H1 (cell line): ENCODE data around the gene CASQ2. TPM values are rescaled to one million over a fixed set of nuclear protein-coding genes. Genes with fewer than 3 reads are reported as not detected.

Source experiments
- CTCF ChIA-PET: fragments of 300-600 bp; sonication (Branson Sonifier 250); formaldehyde crosslinking; loops from one replicate; lab custom pipeline; 2021; ENCODE audit not compliant: partially characterized antibody; lab: Charles Lee
- POLR2A ChIA-PET: fragments of 300-600 bp; sonication (Branson Sonifier 250); formaldehyde crosslinking; loops from one replicate; lab custom pipeline; 2021; ENCODE audit warnings: inconsistent platforms; ENCODE audit not compliant: partially characterized antibody; lab: Charles Lee
- DNase-seq, 2 experiments: peaks; one replicate each; pipeline versions ENCODE4 v3.0.0 to v3.0.0-alpha.2; 2010 to 2022; ENCODE audit warnings: low spot score in 2 of 2, low read depth in 1 of 2, mixed read lengths in 1 of 2
- FAIRE-seq: peaks from 2 replicates; lab custom pipeline; 2011; peaks lifted over from hg19 to GRCh38; lab: Jason Lieb, UNC
- H2AFZ ChIP-seq: 2 replicates; pipeline ENCODE4 v1.8.1; 2012; ENCODE audit warnings: low read length, inconsistent platforms
- H2AK5ac ChIP-seq: 2 replicates; pipeline ENCODE4 v1.6.1; 2013; ENCODE audit warnings: low read depth, low read length
- H2BK120ac ChIP-seq: replicated peaks from 2 replicates; pipeline ENCODE3; 2013; ENCODE audit warnings: low read depth, low read length, inconsistent platforms
- H2BK12ac ChIP-seq: 2 replicates; pipeline ENCODE4 v1.6.1; 2013; ENCODE audit warnings: low read depth, low read length
- H2BK15ac ChIP-seq: 2 replicates; pipeline ENCODE4 v1.6.1; 2013; ENCODE audit warnings: low read length
- H2BK20ac ChIP-seq: 2 replicates; pipeline ENCODE4 v1.6.1; 2013; ENCODE audit warnings: low read length
- H2BK5ac ChIP-seq: 2 replicates; pipeline ENCODE4 v1.6.1; 2013; ENCODE audit warnings: low read depth, low read length
- H3K14ac ChIP-seq: 2 replicates; pipeline ENCODE4 v1.6.1; 2013; ENCODE audit warnings: inconsistent platforms; ENCODE audit not compliant: insufficient read length
- H3K18ac ChIP-seq: 2 replicates; pipeline ENCODE4 v1.6.1; 2013; ENCODE audit warnings: low read length; ENCODE audit errors: extremely low read depth
- H3K23ac ChIP-seq: 2 replicates; pipeline ENCODE4 v1.6.1; 2013; ENCODE audit warnings: inconsistent platforms; ENCODE audit not compliant: insufficient read length
- H3K23me2 ChIP-seq: 2 replicates; pipeline ENCODE4 v1.6.1; 2013; ENCODE audit warnings: low read depth, low read length
- H3K27ac ChIP-seq: 2 replicates; pipeline ENCODE4 v1.6.1; 2011; ENCODE audit warnings: low read depth, low read length, inconsistent platforms
- H3K27me3 ChIP-seq, 4 experiments: replicated peaks in 1 of 4; 1 replicate in 1 of 4; 2 replicates in 3 of 4; pipeline versions ENCODE4 v1.6.1 to v1.8.1; 2011 to 2013; ENCODE audit warnings: low read length in 3 of 4, mild to moderate bottlenecking in 3 of 4, inconsistent platforms in 2 of 4, mixed read lengths in 2 of 4, moderate library complexity in 1 of 4; ENCODE audit not compliant: control insufficient read depth in 3 of 4, insufficient read depth in 3 of 4; ENCODE audit errors: extremely low read depth in 1 of 4
- H3K36me3 ChIP-seq, 4 experiments: 2 replicates each; pipeline versions ENCODE4 v1.6.1 to v1.8.1; 2011 to 2013; ENCODE audit warnings: mild to moderate bottlenecking in 4 of 4, low read length in 3 of 4, moderate library complexity in 2 of 4, control low read depth in 1 of 4, inconsistent platforms in 1 of 4; ENCODE audit not compliant: insufficient read depth in 4 of 4, control insufficient read depth in 2 of 4
- H3K4ac ChIP-seq: replicated peaks from 2 replicates; pipeline ENCODE3; 2013; ENCODE audit warnings: low read length, low read depth, mixed read lengths, inconsistent platforms; ENCODE audit not compliant: insufficient read length
- H3K4me1 ChIP-seq, 4 experiments: replicated peaks in 1 of 4; 1 replicate in 1 of 4; 2 replicates in 3 of 4; pipeline versions ENCODE4 v1.6.1 to v1.8.1; 2011 to 2013; ENCODE audit warnings: low read length in 3 of 4, inconsistent platforms in 2 of 4, mixed read lengths in 1 of 4; ENCODE audit not compliant: insufficient read depth in 4 of 4, control insufficient read depth in 3 of 4
- H3K4me2 ChIP-seq, 2 experiments: 2 replicates each; pipeline versions ENCODE4 v1.6.1 to v1.8.1; 2011 to 2013; ENCODE audit warnings: low read depth in 2 of 2, low read length in 2 of 2, control low read depth in 1 of 2, inconsistent platforms in 1 of 2, mild to moderate bottlenecking in 1 of 2; ENCODE audit not compliant: insufficient read depth in 1 of 2
- H3K4me3 ChIP-seq, 4 experiments: fragments of 200-600, 300-600 bp in 1 of 4; sonication (generic), shearing (Covaris generic), sonication (Bioruptor Twin) in 1 of 4; 2 replicates each; pipeline versions ENCODE4 v1.5.1 to v1.8.1; 2011 to 2016; ENCODE audit warnings: low read length in 4 of 4, low read depth in 3 of 4, control low read depth in 2 of 4, inconsistent platforms in 2 of 4, mild to moderate bottlenecking in 2 of 4, mixed read lengths in 1 of 4, moderate library complexity in 1 of 4; ENCODE audit not compliant: insufficient read depth in 2 of 4; ENCODE audit errors: extremely low read depth in 1 of 4
- H3K56ac ChIP-seq: replicated peaks from 2 replicates; pipeline ENCODE3; 2013; ENCODE audit warnings: low read depth, mild to moderate bottlenecking, mixed read lengths, low read length, inconsistent platforms; ENCODE audit not compliant: insufficient read length
- H3K79me1 ChIP-seq: 2 replicates; pipeline ENCODE4 v1.6.1; 2013; ENCODE audit warnings: low read depth, low read length, control low read depth
- H3K79me2 ChIP-seq, 2 experiments: 2 replicates each; pipeline versions ENCODE4 v1.6.1 to v1.8.1; 2012 to 2013; ENCODE audit warnings: low read length in 2 of 2, mild to moderate bottlenecking in 2 of 2, inconsistent platforms in 1 of 2; ENCODE audit not compliant: insufficient read depth in 2 of 2, control insufficient read depth in 1 of 2
- H3K9ac ChIP-seq, 4 experiments: replicated peaks in 1 of 4; 1 replicate in 1 of 4; 2 replicates in 3 of 4; pipeline versions ENCODE4 v1.6.1 to v1.8.1; 2011 to 2013; ENCODE audit warnings: low read depth in 3 of 4, low read length in 3 of 4, control low read depth in 2 of 4, mild to moderate bottlenecking in 2 of 4, moderate library complexity in 2 of 4, inconsistent platforms in 1 of 4; ENCODE audit errors: extremely low read depth in 1 of 4
- H3K9me3 ChIP-seq, 2 experiments: 2 replicates each; pipeline versions ENCODE4 v1.6.1 to v1.8.1; 2012 to 2013; ENCODE audit warnings: mild to moderate bottlenecking in 2 of 2, moderate library complexity in 2 of 2, control low read depth in 1 of 2, inconsistent platforms in 1 of 2, low read depth in 1 of 2, low read length in 1 of 2, mixed read lengths in 1 of 2; ENCODE audit not compliant: insufficient read depth in 2 of 2
- H4K20me1 ChIP-seq, 2 experiments: replicated peaks in 1 of 2; 2 replicates each; pipeline versions ENCODE3 to v1.8.1; 2011 to 2013; ENCODE audit warnings: inconsistent platforms in 2 of 2, low read length in 2 of 2, mild to moderate bottlenecking in 1 of 2; ENCODE audit not compliant: insufficient read depth in 2 of 2, control insufficient read depth in 1 of 2
- H4K5ac ChIP-seq: 2 replicates; pipeline ENCODE4 v1.6.1; 2013; ENCODE audit warnings: low read length, low read depth, mixed read lengths, inconsistent platforms; ENCODE audit not compliant: insufficient read length
- H4K8ac ChIP-seq: 2 replicates; pipeline ENCODE4 v1.8.0; 2013; ENCODE audit warnings: mild to moderate bottlenecking, moderate library complexity, low read length, inconsistent platforms; ENCODE audit not compliant: insufficient read depth; ENCODE audit errors: extremely low read depth
- H4K91ac ChIP-seq: replicated peaks from 2 replicates; pipeline ENCODE3; 2013; ENCODE audit warnings: low read length, mixed read lengths, inconsistent platforms; ENCODE audit not compliant: insufficient read length
- ASH2L ChIP-seq: fragments of 200-600, 300-600 bp; sonication (generic); IDR thresholded peaks from one replicate; pipeline ENCODE4 v1.7.1; 2017; ENCODE audit warnings: low read length
- BCL11A ChIP-seq, 2 experiments: IDR thresholded peaks; one replicate each; pipeline ENCODE4 v1.6.1; 2011; ENCODE audit warnings: low read depth in 2 of 2, low read length in 2 of 2, mild to moderate bottlenecking in 2 of 2
- EP300 ChIP-seq, 2 experiments: IDR thresholded peaks; 1 replicate in 1 of 2; 2 replicates in 1 of 2; pipeline ENCODE4 v1.6.1; 2011 to 2012; ENCODE audit warnings: low read depth in 2 of 2, low read length in 2 of 2, mild to moderate bottlenecking in 2 of 2, borderline replicate concordance in 1 of 2, inconsistent platforms in 1 of 2, moderate library complexity in 1 of 2
- POLR2A ChIP-seq, 2 experiments: IDR thresholded peaks; 1 replicate in 1 of 2; 2 replicates in 1 of 2; pipeline ENCODE4 v1.6.1; 2011; ENCODE audit warnings: low read depth in 2 of 2, low read length in 2 of 2, mild to moderate bottlenecking in 2 of 2; ENCODE audit errors: control extremely low read depth in 1 of 2
- RAD21 ChIP-seq, 2 experiments: IDR thresholded peaks in 1 of 2; conservative IDR thresholded peaks in 1 of 2; 2 replicates each; pipeline ENCODE4 v1.6.1; 2011; ENCODE audit warnings: low read depth in 2 of 2, low read length in 2 of 2, improper control_type of control experiment in 1 of 2, inconsistent platforms in 1 of 2, mild to moderate bottlenecking in 1 of 2, moderate library complexity in 1 of 2
- SRF ChIP-seq: IDR thresholded peaks from 2 replicates; pipeline ENCODE4 v1.6.1; 2011; ENCODE audit warnings: mild to moderate bottlenecking, low read depth, low read length, moderate library complexity
- TCF12 ChIP-seq: IDR thresholded peaks from 2 replicates; pipeline ENCODE4 v1.6.1; 2011; ENCODE audit warnings: low read depth, mild to moderate bottlenecking, low read length
- YY1 ChIP-seq: IDR thresholded peaks from 2 replicates; pipeline ENCODE4 v1.6.1; 2011; ENCODE audit warnings: low read depth, mild to moderate bottlenecking, low read length
- WGBS, 2 experiments: shearing (Covaris generic) in 1 of 2; methylation state at CpG; one replicate each; pipeline versions ENCODE4 v1.1.6 to v1.1.7; 2013 to 2015; ENCODE audit warnings: low lambda C conversion rate in 2 of 2, mixed read lengths in 2 of 2, inconsistent platforms in 1 of 2, low coverage in 1 of 2, missing lambda C conversion rate in 1 of 2; ENCODE audit not compliant: insufficient replicate concordance in 2 of 2, insufficient coverage in 1 of 2, insufficient read length in 1 of 2; ENCODE audit errors: extremely low coverage in 1 of 2, missing lambda C conversion rate in 1 of 2; 5-methylcytosine and 5-hydroxymethylcytosine counted together
- polyA plus RNA-seq, 7 experiments: library from polyadenylated mRNA; depleted of rRNA in 3 of 7; stranded (reverse) in 5 of 7; unstranded in 2 of 7; fragments of >200 nt in 5 of 7; fragments of 200-250 nt in 2 of 7; gene quantifications; 1 replicate in 5 of 7; 2 replicates in 1 of 7; 4 replicates in 1 of 7; pipeline versions ENCODE4 v1.2.1 to v1.2.3, GENCODE V29; 2011 to 2013; ENCODE audit warnings: missing spikeins in 2 of 7, mixed read lengths in 2 of 7
- total RNA-seq: library from RNA; stranded (reverse); fragmentation: NEBNext Ultra II Directional; extraction: Animal tissue kit (Norgen Biotek cat#: 25700); gene quantifications from 2 replicates; pipeline ENCODE4 v1.2.1, GENCODE V29; 2021
- TF ChIP-seq, protein P1 (sequence below): IDR thresholded peaks from 2 replicates; pipeline ENCODE4 v1.6.1; 2012; ENCODE audit warnings: low read length, inconsistent platforms
- TF ChIP-seq, protein P2 (sequence below): IDR thresholded peaks from 2 replicates; pipeline ENCODE4 v1.6.1; 2011; ENCODE audit warnings: low read depth, mild to moderate bottlenecking, low read length; ENCODE audit not compliant: insufficient read depth
- TF ChIP-seq, protein P3 (sequence below): IDR thresholded peaks from 2 replicates; pipeline ENCODE4 v1.6.1; 2012; ENCODE audit warnings: inconsistent platforms

The CASQ2 gene
- total and polyA plus RNA-seq, 2 of the 8 experiments (the other 6 are each of a cell fraction or from before 2014, with no cell fraction given), result not detected

DNA sequence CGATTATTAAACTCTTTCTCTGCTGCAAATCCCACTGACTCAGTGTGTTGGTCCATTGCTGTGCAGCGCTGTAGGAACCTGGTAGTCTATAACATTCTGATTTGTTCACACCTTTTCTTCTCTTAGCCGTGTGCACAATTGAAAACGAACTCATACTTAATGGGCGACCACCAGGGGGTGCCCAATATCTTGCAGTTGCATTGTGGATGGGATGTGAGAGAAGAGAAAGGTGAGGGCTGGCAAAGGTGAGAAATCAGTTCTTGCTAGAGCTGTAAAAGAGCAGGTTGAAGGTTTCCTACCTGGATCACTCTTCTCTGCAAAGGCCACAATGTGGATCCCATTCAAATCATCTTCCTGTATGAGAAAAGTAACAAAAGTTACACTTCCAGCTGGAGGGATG is 51.0 kb downstream of the CASQ2 start:
- Histone ChIP-seq H3K4ac (no peak overlapping the region), H2BK15ac (no peak overlapping the region), H3K14ac (no peak overlapping the region), H3K23ac (no peak overlapping the region), H2BK120ac (no peak overlapping the region), H4K20me1 (no peaks in the 10 kb centered on the region), H3K79me2 (no peaks in the 10 kb centered on the region), H3K79me1 (no peaks in the 10 kb centered on the region), H4K5ac (no peak overlapping the region), H3K4me2 (no peak overlapping the region), H3K36me3 (no peaks in the 10 kb centered on the region), H3K4me1 (peaks cover 0 to 4% (median 0%) of the 10 kb centered on the region in 4 experiments; a peak in 3 of 7 replicates), H3K27me3 (no peaks in the 10 kb centered on the region), H3K9me3 (no peaks in the 10 kb centered on the region), H4K91ac (no peak overlapping the region), H3K27ac (no peak overlapping the region), H2BK12ac (no peak overlapping the region), H3K56ac (no peak overlapping the region), H2BK20ac (no peak overlapping the region), H2AK5ac (no peak overlapping the region), H3K18ac (no peak overlapping the region), H2AFZ (no peak overlapping the region), H3K9ac (no peak overlapping the region), H3K4me3 (no peak overlapping the region), H3K23me2 (no peaks in the 10 kb centered on the region), H2BK5ac (no peak overlapping the region), H4K8ac (no peak overlapping the region)
- DNase-seq (peak in 1 of 2 experiments; percentile 81), FAIRE-seq (no peak)
- POLR2A ChIA-PET, result interaction anchor here (0.7 kb wide), 1 partner anchor 54 kb away, joined by 3 read pairs; no protein-coding TSS in a partner anchor
- CTCF ChIA-PET, result interaction anchor here (0.6 to 18.6 kb wide), 27 partner anchors 9 to 395 kb away, joined by 3 to 370 read pairs (median 5); partner anchors contain the start of gene CASQ2
- WGBS, 2 experiments, result 56% methylated on average over 5 of the region's 5 CpGs; no CpG with 5 or more reads in 1 of the 2 experiments
- no peak for TF ChIP-seq BCL11A (IDR thresholded peaks at IDR 0.05; ENCODE audit: low read depth in 2 of 2, low read length in 2 of 2)
- TF ChIP-seq ASH2L, result no peak
- no peak for TF ChIP-seq YY1
- TF ChIP-seq, protein P1, sequence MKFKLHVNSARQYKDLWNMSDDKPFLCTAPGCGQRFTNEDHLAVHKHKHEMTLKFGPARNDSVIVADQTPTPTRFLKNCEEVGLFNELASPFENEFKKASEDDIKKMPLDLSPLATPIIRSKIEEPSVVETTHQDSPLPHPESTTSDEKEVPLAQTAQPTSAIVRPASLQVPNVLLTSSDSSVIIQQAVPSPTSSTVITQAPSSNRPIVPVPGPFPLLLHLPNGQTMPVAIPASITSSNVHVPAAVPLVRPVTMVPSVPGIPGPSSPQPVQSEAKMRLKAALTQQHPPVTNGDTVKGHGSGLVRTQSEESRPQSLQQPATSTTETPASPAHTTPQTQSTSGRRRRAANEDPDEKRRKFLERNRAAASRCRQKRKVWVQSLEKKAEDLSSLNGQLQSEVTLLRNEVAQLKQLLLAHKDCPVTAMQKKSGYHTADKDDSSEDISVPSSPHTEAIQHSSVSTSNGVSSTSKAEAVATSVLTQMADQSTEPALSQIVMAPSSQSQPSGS, result no peak
- peak; percentile 85 to 92 for TF ChIP-seq RAD21 (IDR thresholded peaks at IDR 0.05 in 1 of 2, conservative IDR thresholded peaks at IDR 0.05 in 1 of 2; ENCODE audit: low read depth in 2 of 2, low read length in 2 of 2)
- TF ChIP-seq, protein P2, sequence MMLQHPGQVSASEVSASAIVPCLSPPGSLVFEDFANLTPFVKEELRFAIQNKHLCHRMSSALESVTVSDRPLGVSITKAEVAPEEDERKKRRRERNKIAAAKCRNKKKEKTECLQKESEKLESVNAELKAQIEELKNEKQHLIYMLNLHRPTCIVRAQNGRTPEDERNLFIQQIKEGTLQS, result no peak
- TF ChIP-seq TCF12, result no peak
- no peak for TF ChIP-seq POLR2A (IDR thresholded peaks at IDR 0.05; ENCODE audit: control extremely low read depth in 1 of 2, low read depth in 2 of 2, low read length in 2 of 2)
- TF ChIP-seq SRF, result no peak
- no peak for TF ChIP-seq EP300 (IDR thresholded peaks at IDR 0.05; ENCODE audit: borderline replicate concordance in 1 of 2, low read depth in 2 of 2, low read length in 2 of 2)
- TF ChIP-seq, protein P3, sequence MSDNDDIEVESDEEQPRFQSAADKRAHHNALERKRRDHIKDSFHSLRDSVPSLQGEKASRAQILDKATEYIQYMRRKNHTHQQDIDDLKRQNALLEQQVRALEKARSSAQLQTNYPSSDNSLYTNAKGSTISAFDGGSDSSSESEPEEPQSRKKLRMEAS, result peak; percentile 49; the same call in 1 of the 2 replicates
